ENCODE results near the gene CTTNBP2NL.

Gene CTTNBP2NL

DNA sequence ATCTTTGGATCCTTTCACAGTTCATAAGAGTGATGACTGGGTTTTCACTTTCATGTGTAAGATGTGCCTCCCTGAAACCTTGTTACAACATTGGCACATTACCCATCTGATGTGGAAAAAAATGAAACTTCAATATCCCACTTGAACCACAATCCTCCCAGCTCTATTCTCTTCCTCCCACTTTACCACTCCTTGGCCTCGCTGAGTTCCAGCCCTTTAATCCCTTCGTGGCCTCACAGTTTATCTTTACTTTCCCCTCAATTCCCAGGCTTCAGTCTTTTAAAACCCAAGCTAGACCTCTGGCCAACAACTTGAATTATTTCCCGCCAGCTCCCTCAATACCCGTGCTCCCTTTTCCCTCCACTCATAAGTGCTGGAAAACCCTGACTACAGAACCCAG, 25.0 kb upstream of the CTTNBP2NL start:
- Histone ChIP-seq H2BK15ac (replicated peaks; ENCODE audit: low read depth) (no peak overlapping the region), H3K23ac (ENCODE audit: low read length) (no peak overlapping the region), H3K27me3 (ENCODE audit: insufficient read depth, low read length, poor library complexity) (no peaks in the 10 kb centered on the region), H4K8ac (ENCODE audit: low read depth, low read length) (no peak overlapping the region), H3K79me2 (ENCODE audit: control insufficient read depth, insufficient read depth, low read length) (no peaks in the 10 kb centered on the region), H3K27ac (ENCODE audit: low read depth, low read length) (no peak overlapping the region), H3K36me3 (ENCODE audit: control insufficient read depth, insufficient read depth, low read length) (no peaks in the 10 kb centered on the region), H4K5ac (ENCODE audit: low read length) (no peak overlapping the region), H3K4ac (ENCODE audit: low read depth, low read length) (no peak overlapping the region), H2BK120ac (ENCODE audit: low read depth, low read length) (no peak overlapping the region), H3K4me3 (ENCODE audit: low read length) (no peak overlapping the region), H3K56ac (ENCODE audit: low read length) (no peak overlapping the region), H3K4me2 (ENCODE audit: low read length) (no peak overlapping the region), H3K4me1 (ENCODE audit: control insufficient read depth, low read depth, low read length) (no peaks in the 10 kb centered on the region), H2AK5ac (ENCODE audit: low read length) (no peak overlapping the region), H2BK5ac (ENCODE audit: low read length) (no peak overlapping the region), H3K9ac (ENCODE audit: low read length) (no peak overlapping the region), H3K18ac (ENCODE audit: low read length) (no peak overlapping the region), H3K79me1 (ENCODE audit: low read length) (no peaks in the 10 kb centered on the region)
- no CpG with 5 or more reads among the region's 4 CpGs for WGBS (ENCODE audit: extremely low coverage, insufficient coverage, low lambda C conversion rate)
- DNase-seq = no peak

DNA sequence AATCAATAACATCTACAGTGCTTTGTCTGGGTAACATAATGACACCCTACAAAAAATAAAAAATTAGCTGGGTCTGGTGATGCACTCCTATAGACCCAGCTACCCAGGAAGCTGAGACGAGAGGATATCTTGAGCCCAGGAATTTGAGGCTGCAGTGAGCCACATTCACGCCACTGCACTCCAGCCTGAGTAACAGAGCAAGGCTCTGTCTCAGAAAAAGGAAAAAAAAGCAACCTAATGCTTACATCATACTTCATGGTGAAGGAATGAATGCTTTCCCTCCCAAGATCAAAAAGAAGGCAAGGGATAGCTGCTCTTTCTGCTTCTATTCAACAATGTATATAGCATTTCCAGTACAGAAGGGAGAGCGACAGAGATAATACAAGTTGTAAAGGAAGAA, 24.2 kb upstream of the CTTNBP2NL start:
- H3K79me2 ChIP-seq (ENCODE audit: control insufficient read depth, insufficient read depth, low read length) = no peaks in the 10 kb centered on the region
- H3K23ac ChIP-seq (ENCODE audit: low read length) = no peak overlapping the region
- no peaks in the 10 kb centered on the region for H3K36me3 ChIP-seq (ENCODE audit: control insufficient read depth, insufficient read depth, low read length)
- no peaks in the 10 kb centered on the region for H3K4me1 ChIP-seq (ENCODE audit: control insufficient read depth, low read depth, low read length)
- H3K79me1 ChIP-seq (ENCODE audit: low read length) = no peaks in the 10 kb centered on the region
- no peak overlapping the region for H4K5ac ChIP-seq (ENCODE audit: low read length)
- H2BK15ac ChIP-seq (replicated peaks; ENCODE audit: low read depth) = no peak overlapping the region
- H2AK5ac ChIP-seq (ENCODE audit: low read length) = no peak overlapping the region
- H2BK120ac ChIP-seq (ENCODE audit: low read depth, low read length) = no peak overlapping the region
- no peaks in the 10 kb centered on the region for H3K27me3 ChIP-seq (ENCODE audit: insufficient read depth, low read length, poor library complexity)
- H3K27ac ChIP-seq (ENCODE audit: low read depth, low read length) = no peak overlapping the region
- no peak overlapping the region for H3K4me2 ChIP-seq (ENCODE audit: low read length)
- WGBS (ENCODE audit: extremely low coverage, insufficient coverage, low lambda C conversion rate) = no CpG with 5 or more reads among the region's 3 CpGs
- no peak overlapping the region for H4K8ac ChIP-seq (ENCODE audit: low read depth, low read length)
- H2BK5ac ChIP-seq (ENCODE audit: low read length) = no peak overlapping the region
- H3K4ac ChIP-seq (ENCODE audit: low read depth, low read length) = no peak overlapping the region
- H3K56ac ChIP-seq (ENCODE audit: low read length) = no peak overlapping the region
- H3K18ac ChIP-seq (ENCODE audit: low read length) = no peak overlapping the region
- no peak for DNase-seq
- no peak overlapping the region for H3K4me3 ChIP-seq (ENCODE audit: low read length)
- H3K9ac ChIP-seq (ENCODE audit: low read length) = no peak overlapping the region

DNA sequence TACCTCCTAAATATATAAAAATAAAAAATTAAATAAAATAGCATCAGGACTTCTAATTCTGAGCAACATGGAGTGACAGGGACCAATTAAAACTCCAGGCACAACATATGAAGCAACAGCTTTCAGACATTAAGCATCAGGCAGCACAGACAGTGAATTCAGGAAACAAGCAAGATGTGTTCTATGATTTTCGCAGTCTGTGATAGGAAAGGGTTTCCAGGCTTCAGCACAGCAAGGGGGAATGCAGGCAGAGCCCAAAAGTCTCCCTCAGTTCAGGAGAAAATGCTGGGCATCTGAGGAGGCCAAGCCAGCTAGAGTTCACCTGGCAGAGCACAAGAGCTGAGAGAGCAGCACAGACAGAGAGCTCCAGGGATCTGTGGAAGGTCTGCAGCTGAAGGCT, 22.2 kb upstream of the CTTNBP2NL start:
- no peak overlapping the region for H3K4me2 ChIP-seq (ENCODE audit: low read length)
- H2BK120ac ChIP-seq (ENCODE audit: low read depth, low read length) = no peak overlapping the region
- no peak overlapping the region for H3K56ac ChIP-seq (ENCODE audit: low read length)
- H4K8ac ChIP-seq (ENCODE audit: low read depth, low read length) = no peak overlapping the region
- no peak overlapping the region for H4K5ac ChIP-seq (ENCODE audit: low read length)
- no peak overlapping the region for H2AK5ac ChIP-seq (ENCODE audit: low read length)
- no peak overlapping the region for H3K9ac ChIP-seq (ENCODE audit: low read length)
- no CpG with 5 or more reads among the region's 1 CpG for WGBS (ENCODE audit: extremely low coverage, insufficient coverage, low lambda C conversion rate)
- no peak overlapping the region for H3K4me3 ChIP-seq (ENCODE audit: low read length)
- no peaks in the 10 kb centered on the region for H3K4me1 ChIP-seq (ENCODE audit: control insufficient read depth, low read depth, low read length)
- DNase-seq = no peak
- H3K23ac ChIP-seq (ENCODE audit: low read length) = no peak overlapping the region
- no peaks in the 10 kb centered on the region for H3K36me3 ChIP-seq (ENCODE audit: control insufficient read depth, insufficient read depth, low read length)
- no peaks in the 10 kb centered on the region for H3K79me1 ChIP-seq (ENCODE audit: low read length)
- no peak overlapping the region for H3K18ac ChIP-seq (ENCODE audit: low read length)
- H3K79me2 ChIP-seq (ENCODE audit: control insufficient read depth, insufficient read depth, low read length) = no peaks in the 10 kb centered on the region
- H3K27ac ChIP-seq (ENCODE audit: low read depth, low read length) = no peak overlapping the region
- no peak overlapping the region for H3K4ac ChIP-seq (ENCODE audit: low read depth, low read length)
- H2BK15ac ChIP-seq (replicated peaks; ENCODE audit: low read depth) = no peak overlapping the region
- no peak overlapping the region for H2BK5ac ChIP-seq (ENCODE audit: low read length)
- H3K27me3 ChIP-seq (ENCODE audit: insufficient read depth, low read length, poor library complexity) = no peaks in the 10 kb centered on the region

DNA sequence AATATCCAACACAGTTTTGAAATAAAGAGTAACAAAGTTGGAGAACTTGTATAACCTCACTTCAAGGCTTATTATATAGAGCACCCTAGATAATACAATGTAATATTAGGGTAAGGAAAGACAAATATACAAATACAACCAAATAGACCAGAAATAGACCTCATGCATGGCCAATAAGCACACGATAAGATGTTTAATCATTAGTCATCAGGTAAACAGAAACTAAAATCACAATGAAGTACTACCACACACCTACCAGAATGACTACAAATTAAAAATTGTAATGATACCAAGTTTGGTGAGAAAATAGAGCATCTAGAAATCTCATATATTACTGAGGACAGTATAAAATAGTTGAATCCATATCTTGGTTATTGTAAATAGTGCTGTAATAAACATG, 20.3 kb upstream of the CTTNBP2NL start:
- H4K8ac ChIP-seq (ENCODE audit: low read depth, low read length) = no peak overlapping the region
- no peak overlapping the region for H2AK5ac ChIP-seq (ENCODE audit: low read length)
- H3K4ac ChIP-seq (ENCODE audit: low read depth, low read length) = no peak overlapping the region
- H3K4me3 ChIP-seq (ENCODE audit: low read length) = no peak overlapping the region
- no peak overlapping the region for H4K5ac ChIP-seq (ENCODE audit: low read length)
- no peak overlapping the region for H2BK120ac ChIP-seq (ENCODE audit: low read depth, low read length)
- H3K9ac ChIP-seq (ENCODE audit: low read length) = no peak overlapping the region
- no peaks in the 10 kb centered on the region for H3K36me3 ChIP-seq (ENCODE audit: control insufficient read depth, insufficient read depth, low read length)
- no peak overlapping the region for H3K23ac ChIP-seq (ENCODE audit: low read length)
- H3K18ac ChIP-seq (ENCODE audit: low read length) = no peak overlapping the region
- H3K4me1 ChIP-seq (ENCODE audit: control insufficient read depth, low read depth, low read length) = no peaks in the 10 kb centered on the region
- no peak overlapping the region for H2BK5ac ChIP-seq (ENCODE audit: low read length)
- H3K4me2 ChIP-seq (ENCODE audit: low read length) = no peak overlapping the region
- no peak overlapping the region for H2BK15ac ChIP-seq (replicated peaks; ENCODE audit: low read depth)
- H3K79me2 ChIP-seq (ENCODE audit: control insufficient read depth, insufficient read depth, low read length) = no peaks in the 10 kb centered on the region
- no peak overlapping the region for H3K56ac ChIP-seq (ENCODE audit: low read length)
- H3K27ac ChIP-seq (ENCODE audit: low read depth, low read length) = no peak overlapping the region
- H3K79me1 ChIP-seq (ENCODE audit: low read length) = no peaks in the 10 kb centered on the region
- no peak for DNase-seq
- no CpG with 5 or more reads among the region's 1 CpG for WGBS (ENCODE audit: extremely low coverage, insufficient coverage, low lambda C conversion rate)
- no peaks in the 10 kb centered on the region for H3K27me3 ChIP-seq (ENCODE audit: insufficient read depth, low read length, poor library complexity)

DNA sequence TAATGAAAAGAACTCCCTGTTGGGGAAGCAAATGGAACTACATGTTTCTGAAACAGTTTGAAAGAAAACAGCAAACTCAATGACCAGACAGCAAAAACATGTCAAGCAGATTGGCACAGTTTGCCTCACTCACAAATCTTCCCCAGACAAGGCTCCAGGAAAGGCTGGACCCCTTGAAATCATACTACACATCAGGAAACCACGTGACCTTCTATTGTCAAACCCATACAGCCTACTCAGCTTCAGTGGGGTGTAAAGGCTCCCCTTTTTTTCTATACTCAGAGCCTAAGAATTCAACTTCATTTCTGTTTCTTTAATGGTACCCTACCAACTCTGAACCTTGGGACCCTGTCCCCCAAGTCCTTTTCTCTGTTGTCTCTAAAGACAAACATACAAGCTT, 15.7 kb upstream of the CTTNBP2NL start:
- Histone ChIP-seq H3K4me1 (ENCODE audit: control insufficient read depth, low read depth, low read length) (peaks cover 5% of the 10 kb centered on the region), H2AK5ac (ENCODE audit: low read length) (no peak overlapping the region), H2BK120ac (ENCODE audit: low read depth, low read length) (no peak overlapping the region), H3K4ac (ENCODE audit: low read depth, low read length) (no peak overlapping the region), H2BK5ac (ENCODE audit: low read length) (no peak overlapping the region), H3K9ac (ENCODE audit: low read length) (no peak overlapping the region), H4K5ac (ENCODE audit: low read length) (no peak overlapping the region), H3K27me3 (ENCODE audit: insufficient read depth, low read length, poor library complexity) (no peaks in the 10 kb centered on the region), H3K4me3 (ENCODE audit: low read length) (no peak overlapping the region), H3K79me1 (ENCODE audit: low read length) (no peaks in the 10 kb centered on the region), H3K79me2 (ENCODE audit: control insufficient read depth, insufficient read depth, low read length) (no peaks in the 10 kb centered on the region), H3K36me3 (ENCODE audit: control insufficient read depth, insufficient read depth, low read length) (no peaks in the 10 kb centered on the region), H3K18ac (ENCODE audit: low read length) (no peak overlapping the region), H3K56ac (ENCODE audit: low read length) (no peak overlapping the region), H3K27ac (ENCODE audit: low read depth, low read length) (no peak overlapping the region), H3K23ac (ENCODE audit: low read length) (no peak overlapping the region), H3K4me2 (ENCODE audit: low read length) (no peak overlapping the region), H4K8ac (ENCODE audit: low read depth, low read length) (no peak overlapping the region), H2BK15ac (replicated peaks; ENCODE audit: low read depth) (no peak overlapping the region)
- no CpG with 5 or more reads among the region's 1 CpG for WGBS (ENCODE audit: extremely low coverage, insufficient coverage, low lambda C conversion rate)
- no peak for DNase-seq

DNA sequence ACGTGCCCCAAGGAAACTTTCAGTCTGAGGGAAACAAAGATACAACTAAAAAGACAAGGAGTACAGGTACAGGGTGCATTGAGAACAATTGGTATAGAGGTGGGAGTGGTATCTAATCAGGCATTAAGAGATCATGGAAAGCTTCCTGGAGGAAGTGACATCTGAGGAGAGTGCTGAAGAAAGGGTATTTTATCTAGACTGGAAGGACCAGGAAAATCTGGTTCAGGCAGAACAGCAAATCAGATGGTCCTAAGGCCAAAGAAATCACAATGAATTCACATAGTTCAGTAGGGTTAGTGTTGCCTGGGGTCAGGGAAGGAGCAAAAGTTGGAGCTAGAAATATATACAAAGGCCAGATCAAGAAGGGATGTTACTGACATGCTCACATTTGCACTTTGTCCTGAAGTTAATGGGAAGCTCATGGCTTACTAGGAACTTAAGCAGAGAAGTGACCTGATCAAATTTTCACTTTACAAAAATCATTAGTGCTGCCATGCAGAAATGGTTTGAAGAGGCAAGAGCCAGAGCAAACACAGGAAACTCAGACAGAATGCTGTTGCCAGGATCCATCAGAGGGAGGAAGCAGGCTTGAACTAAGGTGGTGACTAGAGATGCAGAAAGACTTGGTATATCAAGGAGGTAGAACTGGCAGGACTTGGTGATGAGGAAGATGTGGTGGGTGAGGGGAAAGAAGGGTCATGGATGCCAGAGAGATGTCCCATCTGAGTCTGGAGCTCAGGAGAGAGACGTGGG, 14.5 kb upstream of the CTTNBP2NL start:
- no CpG with 5 or more reads among the region's 2 CpGs for WGBS (ENCODE audit: extremely low coverage, insufficient coverage, low lambda C conversion rate)
- Histone ChIP-seq H3K36me3 (ENCODE audit: control insufficient read depth, insufficient read depth, low read length) (no peaks in the 10 kb centered on the region), H2BK5ac (ENCODE audit: low read length) (no peak overlapping the region), H2BK120ac (ENCODE audit: low read depth, low read length) (no peak overlapping the region), H4K5ac (ENCODE audit: low read length) (no peak overlapping the region), H3K4me3 (ENCODE audit: low read length) (no peak overlapping the region), H3K27me3 (ENCODE audit: insufficient read depth, low read length, poor library complexity) (no peaks in the 10 kb centered on the region), H3K9ac (ENCODE audit: low read length) (no peak overlapping the region), H3K27ac (ENCODE audit: low read depth, low read length) (no peak overlapping the region), H3K56ac (ENCODE audit: low read length) (no peak overlapping the region), H2BK15ac (replicated peaks; ENCODE audit: low read depth) (no peak overlapping the region), H3K23ac (ENCODE audit: low read length) (no peak overlapping the region), H3K4me2 (ENCODE audit: low read length) (no peak overlapping the region), H2AK5ac (ENCODE audit: low read length) (no peak overlapping the region), H4K8ac (ENCODE audit: low read depth, low read length) (no peak overlapping the region), H3K79me1 (ENCODE audit: low read length) (no peaks in the 10 kb centered on the region), H3K18ac (ENCODE audit: low read length) (no peak overlapping the region), H3K4ac (ENCODE audit: low read depth, low read length) (no peak overlapping the region), H3K4me1 (ENCODE audit: control insufficient read depth, low read depth, low read length) (peaks cover 5% of the 10 kb centered on the region), H3K79me2 (ENCODE audit: control insufficient read depth, insufficient read depth, low read length) (no peaks in the 10 kb centered on the region)
- no peak for DNase-seq

Measured in mesendoderm (in vitro differentiated cells).